Ureter (tissue), 1 donor: ENCODE data around the gene ZBBX. TPM values are rescaled to one million over a fixed set of nuclear protein-coding genes. Genes with fewer than 3 reads are reported as not detected.

Experiments used
- DNase-seq: peaks from one replicate; pipeline ENCODE4 v3.0.0-alpha.2; 2020; ENCODE audit warnings: low spot score
- total RNA-seq: library from RNA; stranded (reverse); gene quantifications from one replicate; pipeline ENCODE4 v1.2.4, GENCODE V29; 2023
- donor health status: DM: yes; HTN: yes; CAD: no.

Gene ZBBX
- total RNA-seq, 1 donor from 2014 or later: 0.52 TPM

- DNase-seq: no peak
Measured at GRCh38 chr3:167318306-167318705, 61.8 kb downstream of the ZBBX start.

DNA sequence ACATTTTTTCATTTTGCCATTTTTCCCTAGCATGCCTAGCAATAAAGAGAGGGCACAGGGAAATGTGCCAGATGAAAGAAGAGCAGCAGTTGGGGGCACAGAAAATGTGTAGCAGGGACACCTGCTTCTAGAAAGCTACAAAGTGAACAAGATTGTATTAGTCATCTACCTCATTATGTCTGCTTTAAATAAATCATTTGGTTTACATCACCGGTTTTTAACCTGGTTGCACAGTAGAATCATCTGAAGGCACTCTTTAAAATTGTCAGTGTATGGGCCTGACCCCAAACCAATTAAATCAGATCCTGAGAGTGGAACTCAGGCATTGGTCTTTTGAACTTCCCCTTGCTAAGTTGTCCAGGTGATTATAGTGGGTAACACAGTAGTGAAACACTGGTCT lies 73.8 kb downstream of the ZBBX start:
- DNase-seq: no peak

DNA sequence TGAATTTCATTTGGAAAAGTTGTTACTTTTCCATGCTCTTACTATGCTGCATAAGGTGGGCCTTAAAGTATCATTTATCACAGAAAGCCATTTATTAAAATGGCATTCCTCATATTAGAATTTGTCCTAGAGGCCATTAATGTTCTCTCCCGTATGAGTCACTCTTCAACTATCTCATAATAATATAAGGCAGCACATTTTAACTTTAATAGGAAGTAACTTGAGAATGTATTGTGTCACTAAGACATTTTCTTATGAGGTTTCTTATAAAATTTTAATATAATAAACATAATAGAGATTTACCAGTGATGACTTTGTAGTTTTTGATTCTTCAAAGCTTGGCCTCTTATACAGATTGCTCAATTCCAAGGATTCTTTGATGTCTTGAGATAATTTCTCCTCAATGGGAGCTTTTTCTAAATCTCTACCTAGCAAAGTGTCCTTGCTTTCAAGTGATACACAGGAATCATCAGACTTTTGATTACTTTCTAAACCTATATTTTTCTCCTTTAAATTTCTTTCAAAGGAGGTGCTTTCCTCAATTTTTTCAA lies 74.7 kb downstream of the ZBBX start:
- no peak for DNase-seq

DNA sequence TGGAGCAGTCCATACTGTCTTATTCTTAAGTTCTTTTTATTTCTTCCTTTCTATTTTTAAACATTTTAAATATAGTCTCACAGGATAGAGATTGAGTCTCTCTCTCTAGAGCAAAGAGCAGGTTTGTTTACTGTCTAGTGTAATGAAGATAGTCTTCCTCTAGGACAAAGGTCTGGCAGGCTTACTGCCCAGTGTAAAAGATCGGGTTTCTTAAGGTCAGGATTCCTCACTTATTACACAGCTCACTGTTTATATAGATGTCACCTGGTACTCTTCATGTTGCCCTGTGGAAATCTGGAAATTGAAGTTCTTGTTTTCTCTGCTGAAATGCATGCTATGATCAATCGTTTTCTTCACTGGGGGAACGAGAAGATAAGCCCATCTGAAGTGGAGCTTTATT lies 76.0 kb downstream of the ZBBX start:
- no peak for DNase-seq

GRCh38 chr3:167302678-167303077 lies 77.4 kb downstream of the ZBBX start:
- DNase-seq: no peak

DNA sequence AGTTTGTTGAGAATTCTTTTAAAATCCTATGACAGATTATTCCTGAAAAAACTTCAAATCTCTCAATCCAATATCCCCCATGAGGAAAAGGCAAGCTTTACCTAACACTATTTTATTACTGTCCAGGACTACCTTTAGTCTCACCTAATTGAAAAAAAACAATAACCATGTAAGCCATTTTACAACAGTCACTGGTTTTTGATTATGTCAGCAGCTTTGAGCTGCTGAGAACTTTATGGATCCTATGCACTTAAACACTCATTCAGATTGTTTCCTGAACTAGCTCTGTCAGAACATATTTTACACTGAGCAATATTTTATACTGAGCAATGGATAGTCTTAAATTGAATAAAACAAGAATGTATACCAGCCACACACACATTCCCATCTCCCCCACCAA lies 79.9 kb downstream of the ZBBX start:
- no peak for DNase-seq

DNA sequence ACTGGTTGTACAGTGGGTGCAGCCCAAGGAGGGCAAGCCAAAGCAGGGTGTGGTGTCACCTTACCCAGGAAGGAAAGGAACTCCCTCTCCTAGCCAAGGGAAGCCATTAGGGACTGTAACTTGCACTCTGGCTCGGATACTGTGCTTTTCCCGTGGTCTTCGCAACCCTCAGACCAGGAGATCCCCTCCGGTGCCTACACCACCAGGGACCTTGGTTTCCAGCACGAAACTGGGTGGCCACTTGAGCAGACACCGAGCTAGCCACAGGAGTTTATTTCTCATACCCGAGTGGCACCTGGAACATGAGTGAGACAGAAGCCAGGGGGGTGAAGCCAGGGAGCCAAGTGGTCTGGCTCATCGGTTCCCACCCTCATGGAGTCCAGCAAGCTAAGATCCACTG lies 90.7 kb downstream of the ZBBX start:
- DNase-seq: no peak

DNA sequence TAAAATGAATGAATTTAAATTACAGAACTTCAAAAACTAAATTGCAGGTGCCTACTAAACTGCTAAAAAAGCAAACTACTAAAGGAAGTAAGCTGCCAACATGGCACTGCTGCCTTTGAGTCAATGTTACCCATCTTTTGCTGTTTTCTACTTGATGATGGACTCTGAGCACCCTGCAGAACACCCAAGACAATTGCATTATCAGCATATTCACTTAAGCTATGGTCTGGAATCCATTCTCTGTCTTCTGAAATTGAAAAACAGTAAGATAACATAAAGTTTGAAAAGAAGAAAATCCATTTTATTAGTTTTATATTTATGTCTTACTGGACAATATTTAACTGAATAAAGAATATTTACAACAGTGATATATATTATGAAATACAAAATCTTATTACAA lies 91.4 kb downstream of the ZBBX start:
- no peak for DNase-seq

DNA sequence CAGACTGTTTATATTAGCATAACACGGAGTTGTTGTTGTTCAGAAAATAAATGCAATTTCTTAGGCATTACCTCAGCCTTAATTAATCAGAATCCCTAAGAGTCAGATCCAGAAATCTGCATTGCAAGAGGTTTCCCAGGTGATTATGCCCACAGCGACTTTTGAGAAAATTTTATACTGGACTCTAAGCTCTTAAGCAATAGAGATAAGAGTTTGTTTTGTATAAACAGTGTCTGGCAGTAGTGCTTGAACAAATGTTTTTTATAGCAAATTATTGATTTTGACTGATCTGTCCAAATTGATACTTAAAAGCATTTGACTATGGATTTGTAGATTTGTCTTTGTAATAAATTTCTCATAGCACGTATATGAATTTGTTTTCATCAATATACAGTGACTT lies 92.8 kb downstream of the ZBBX start:
- no peak for DNase-seq

GRCh38 chr3:167274141-167274874 lies 105.8 kb downstream of the ZBBX start:
- DNase-seq: no peak

DNA sequence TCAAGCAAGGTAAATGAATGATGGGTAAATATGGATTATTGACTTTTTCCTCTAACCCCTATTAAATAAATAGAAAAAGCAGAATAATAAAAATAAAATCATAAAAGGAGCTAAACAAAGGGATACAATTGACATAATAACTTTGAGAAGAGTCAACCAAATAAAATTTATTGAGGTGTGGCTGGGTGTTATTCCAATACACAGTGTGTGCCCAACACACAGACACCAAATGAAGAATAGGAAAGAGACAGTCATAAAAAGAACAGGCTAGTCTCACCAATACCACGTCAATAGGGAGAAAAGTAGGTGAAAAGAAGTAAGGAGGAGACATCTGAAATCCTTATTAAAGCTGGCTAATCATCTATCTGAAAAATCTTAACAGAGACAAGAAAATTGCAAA lies 127.1 kb downstream of the ZBBX start:
- DNase-seq: no peak

DNA sequence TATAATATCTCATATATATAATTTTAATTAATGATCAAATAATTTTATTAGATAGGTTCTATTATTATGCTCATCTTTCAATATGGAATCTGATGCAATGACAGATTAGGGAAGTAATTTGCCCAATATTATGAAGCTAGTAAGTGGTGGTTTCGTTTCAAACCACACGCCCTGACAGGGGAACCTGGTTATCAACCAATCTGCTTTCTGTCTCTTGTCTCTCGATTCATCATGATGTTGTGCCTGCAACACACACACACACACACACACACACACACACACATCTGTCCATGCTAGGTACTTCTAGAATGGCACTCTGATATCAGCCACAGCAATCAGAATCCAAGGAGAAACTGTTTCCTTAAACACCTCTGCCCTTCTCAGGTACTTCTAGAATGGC lies 128.4 kb downstream of the ZBBX start:
- DNase-seq: no peak

DNA sequence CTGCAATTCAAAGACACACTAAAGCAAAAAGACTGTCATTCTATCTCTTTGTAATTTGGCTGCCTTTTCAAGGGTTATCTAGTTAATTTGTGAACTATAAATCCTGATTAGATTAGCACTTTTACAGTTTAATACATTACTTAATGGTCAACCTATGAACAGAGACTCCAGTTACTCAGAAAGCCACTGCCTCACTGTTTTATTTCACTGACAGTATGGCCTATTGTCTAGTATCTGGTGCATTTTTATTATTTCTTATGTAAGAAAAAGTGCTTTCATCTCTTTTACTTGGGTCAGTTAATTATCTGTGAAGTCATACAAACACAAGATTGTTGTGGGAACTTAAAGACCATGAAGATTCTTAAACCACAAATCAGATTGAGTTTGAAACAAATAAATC lies 133.8 kb downstream of the ZBBX start:
- no peak for DNase-seq

DNA sequence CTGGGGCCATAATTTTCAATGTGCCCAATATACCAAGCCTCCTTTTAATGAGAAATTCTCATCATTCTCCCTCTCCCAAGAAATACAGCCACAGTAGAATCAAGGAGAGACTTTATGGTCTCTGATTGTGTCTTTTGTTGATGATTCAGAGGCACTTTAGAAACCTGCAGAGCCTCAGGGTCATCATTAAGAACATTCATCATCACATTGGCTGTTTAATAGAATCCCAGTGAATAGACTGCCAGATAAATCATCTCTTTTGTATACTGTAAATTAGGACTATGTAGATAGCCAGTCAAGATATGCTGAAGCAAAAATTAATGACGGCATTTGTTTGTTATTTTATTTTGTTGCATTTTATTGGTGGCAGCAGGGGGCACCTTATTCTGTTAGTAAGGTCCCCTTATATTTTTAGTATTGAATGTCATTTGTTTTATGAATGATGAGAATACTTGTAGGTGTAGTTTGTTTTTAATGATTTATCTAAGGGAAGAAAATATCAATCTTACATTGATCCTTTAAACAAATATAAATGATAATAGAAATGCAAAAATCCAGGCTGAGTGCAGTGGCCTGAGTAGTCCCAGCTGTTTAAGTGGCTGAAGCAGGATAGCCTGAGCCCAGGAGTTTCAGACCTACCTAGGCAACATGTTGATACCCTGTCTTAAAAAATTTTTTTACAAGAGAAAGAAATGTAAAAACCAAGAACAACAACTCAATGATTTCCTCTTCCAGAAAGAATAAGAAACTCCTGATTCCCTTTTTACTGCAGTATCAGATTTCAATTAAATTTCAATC lies 138.8 kb downstream of the ZBBX start:
- no peak for DNase-seq

GRCh38 chr3:167228135-167228534 lies 152.0 kb downstream of the ZBBX start:
- DNase-seq: no peak

- DNase-seq: no peak
Measured at GRCh38 chr3:167225821-167226220, 154.3 kb downstream of the ZBBX start.

- DNase-seq: no peak
Measured at GRCh38 chr3:167209011-167209410, 171.1 kb downstream of the ZBBX start.

GRCh38 chr3:167203062-167203461 lies 177.0 kb downstream of the ZBBX start:
- no peak for DNase-seq

GRCh38 chr3:167198949-167199600 lies 181.0 kb downstream of the ZBBX start:
- no peak for DNase-seq
